Activated CD4-positive, alpha-beta T cell treated with anti-CD3 and anti-CD28 coated beads, Interleukin-2, amount 50 U/mL, for 4 hours (primary cell): ENCODE results near the gene BHLHE23.

ENCODE experiments used
- DNase-seq, 2 experiments: peaks; one replicate each; pipeline ENCODE4 v3.0.0-alpha.2; 2020

Gene BHLHE23

GRCh38 chr20:62986257-62986800 is 20.4 kb downstream of the BHLHE23 start:
- DNase-seq, result no peak

- DNase-seq, result no peak
Observed at GRCh38 chr20:62985444-62985778, 21.4 kb downstream of the BHLHE23 start.

GRCh38 chr20:62984666-62985443 is 21.9 kb downstream of the BHLHE23 start:
- no peak for DNase-seq

GRCh38 chr20:62983210-62983609 is 23.6 kb downstream of the BHLHE23 start:
- no peak for DNase-seq

GRCh38 chr20:62982124-62983075 is 24.4 kb downstream of the BHLHE23 start:
- DNase-seq, result no peak

- DNase-seq, result peak; percentile 29 to 35
Observed at GRCh38 chr20:62980970-62981369, 25.8 kb downstream of the BHLHE23 start.

GRCh38 chr20:62980380-62980960 is 26.3 kb downstream of the BHLHE23 start:
- DNase-seq, result no peak

GRCh38 chr20:62979876-62980373 is 26.8 kb downstream of the BHLHE23 start:
- no peak for DNase-seq

GRCh38 chr20:62979310-62979709 is 27.5 kb downstream of the BHLHE23 start:
- no peak for DNase-seq

- no peak for DNase-seq
Observed at GRCh38 chr20:62978561-62978943, 28.2 kb downstream of the BHLHE23 start.

- peak; percentile 79 to 84 for DNase-seq
Observed at GRCh38 chr20:62977613-62978560, 28.9 kb downstream of the BHLHE23 start.

GRCh38 chr20:62976886-62977285 is 29.9 kb downstream of the BHLHE23 start:
- DNase-seq, result no peak

- DNase-seq, result no peak
Observed at GRCh38 chr20:62975812-62976508, 30.8 kb downstream of the BHLHE23 start.

- no peak for DNase-seq
Observed at GRCh38 chr20:62975251-62975760, 31.5 kb downstream of the BHLHE23 start.

GRCh38 chr20:62972845-62973745 is 33.7 kb downstream of the BHLHE23 start:
- DNase-seq, result no peak

GRCh38 chr20:62971950-62972844 is 34.6 kb downstream of the BHLHE23 start:
- peak; percentile 85 to 87 for DNase-seq

- no peak for DNase-seq
Observed at GRCh38 chr20:62971211-62971949, 35.4 kb downstream of the BHLHE23 start.
